DOHH2 (cell line): Measurements from ENCODE around the gene ZNF622.

Experiments used
- H3F3A ChIP-seq: fragments of 200-600 bp; sonication (generic), shearing (Covaris generic); 2 replicates; pipeline ENCODE4 v1.6.0; 2016; ENCODE audit warnings: antibody characterized with exemption, mild to moderate bottlenecking; ENCODE audit not compliant: control insufficient read depth, insufficient read depth
- H3K27ac ChIP-seq: fragments of 200-600 bp; sonication (generic); 2 replicates; pipeline ENCODE4 v1.5.1; 2014; ENCODE audit warnings: low read depth, mild to moderate bottlenecking, low read length, moderate library complexity
- H3K27me3 ChIP-seq: fragments of 200-600 bp; sonication (generic); 2 replicates; pipeline ENCODE4 v1.6.1; 2014; ENCODE audit warnings: mild to moderate bottlenecking, low read length, mixed read lengths; ENCODE audit not compliant: control insufficient read depth
- H3K36me3 ChIP-seq: fragments of 200-600 bp; sonication (generic); 2 replicates; pipeline ENCODE4 v1.6.1; 2014; ENCODE audit warnings: mild to moderate bottlenecking, low read length, moderate library complexity, mixed read lengths; ENCODE audit not compliant: control insufficient read depth
- H3K4me1 ChIP-seq: fragments of 200-600 bp; sonication (generic); 2 replicates; pipeline ENCODE4 v1.6.1; 2014; ENCODE audit warnings: mild to moderate bottlenecking, low read length, mixed read lengths; ENCODE audit not compliant: control insufficient read depth
- H3K4me2 ChIP-seq: fragments of 200-600 bp; sonication (generic); 2 replicates; pipeline ENCODE4 v1.6.0; 2014; ENCODE audit warnings: mild to moderate bottlenecking, low read length, moderate library complexity
- H3K4me3 ChIP-seq: fragments of 200-600 bp; sonication (generic); 2 replicates; pipeline ENCODE4 v1.5.1; 2014; ENCODE audit warnings: mild to moderate bottlenecking, low read length, mixed read lengths
- H3K79me2 ChIP-seq: fragments of 200-600 bp; sonication (generic); 2 replicates; pipeline ENCODE4 v1.6.1; 2014; ENCODE audit warnings: mild to moderate bottlenecking, low read length, mixed read lengths; ENCODE audit not compliant: control insufficient read depth
- H3K9me2 ChIP-seq: fragments of 200-600 bp; sonication (generic); replicated peaks from 2 replicates; pipeline ENCODE4 v1.6.1; 2014; ENCODE audit warnings: mild to moderate bottlenecking, low read length, mixed read lengths; ENCODE audit not compliant: control insufficient read depth
- H3K9me3 ChIP-seq: fragments of 200-600 bp; sonication (generic); 2 replicates; pipeline ENCODE4 v1.6.1; 2014; ENCODE audit warnings: antibody characterized with exemption, low read length, mixed read lengths; ENCODE audit not compliant: control insufficient read depth, insufficient read depth
- H4K20me1 ChIP-seq: fragments of 200-600 bp; sonication (generic); 2 replicates; pipeline ENCODE4 v1.6.0; 2014; ENCODE audit warnings: low read depth, mild to moderate bottlenecking, antibody characterized with exemption, low read length, moderate library complexity; ENCODE audit not compliant: control insufficient read depth, insufficient read depth
- CTCF ChIP-seq: fragments of 200-600 bp; sonication (generic); IDR thresholded peaks from one replicate; pipeline ENCODE4 v1.5.1; 2014; ENCODE audit warnings: antibody characterized with exemption, mild to moderate bottlenecking, low read depth, low read length; ENCODE audit not compliant: poor library complexity, severe bottlenecking
- EZH2phosphoT487 ChIP-seq: fragments of 200-600 bp; sonication (generic); IDR thresholded peaks from 2 replicates; pipeline ENCODE4 v1.6.1; 2017; ENCODE audit warnings: borderline replicate concordance, mild to moderate bottlenecking, antibody characterized with exemption, low read length, moderate library complexity, mixed read lengths

Gene ZNF622

DNA sequence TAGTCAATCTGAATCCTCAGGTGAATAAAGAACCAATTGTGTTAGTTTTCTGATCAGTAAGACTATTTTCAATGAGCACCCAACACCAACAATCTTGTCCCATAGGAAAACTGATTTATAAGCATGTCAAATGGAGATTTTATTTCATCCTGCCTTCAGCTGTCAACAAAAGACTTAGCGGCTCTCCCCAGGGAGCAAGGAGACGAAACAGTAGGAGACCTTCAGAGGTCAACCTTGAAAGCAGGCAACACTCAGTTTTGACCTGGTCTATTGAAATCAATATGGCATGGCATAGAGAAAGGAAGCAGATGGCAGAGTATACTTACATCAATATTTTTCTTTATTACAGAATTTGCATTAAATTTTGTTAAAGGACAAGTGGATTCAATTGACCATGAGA lies 34.1 kb downstream of the ZNF622 start:
- no peaks in the 10 kb centered on the region for H3K9me2 ChIP-seq
- no peak overlapping the region for H3K4me3 ChIP-seq
- H4K20me1 ChIP-seq: no peaks in the 10 kb centered on the region
- H3K27ac ChIP-seq: no peak overlapping the region
- no peaks in the 10 kb centered on the region for H3K36me3 ChIP-seq
- H3K4me2 ChIP-seq: no peak overlapping the region
- H3K4me1 ChIP-seq: no peaks in the 10 kb centered on the region
- no peaks in the 10 kb centered on the region for H3K79me2 ChIP-seq
- no peaks in the 10 kb centered on the region for H3F3A ChIP-seq
- H3K9me3 ChIP-seq: no peaks in the 10 kb centered on the region
- peaks cover 3% of the 10 kb centered on the region; the same call in 1 of the 2 replicates for H3K27me3 ChIP-seq
- no peak for TF ChIP-seq CTCF
- TF ChIP-seq EZH2phosphoT487: no peak

DNA sequence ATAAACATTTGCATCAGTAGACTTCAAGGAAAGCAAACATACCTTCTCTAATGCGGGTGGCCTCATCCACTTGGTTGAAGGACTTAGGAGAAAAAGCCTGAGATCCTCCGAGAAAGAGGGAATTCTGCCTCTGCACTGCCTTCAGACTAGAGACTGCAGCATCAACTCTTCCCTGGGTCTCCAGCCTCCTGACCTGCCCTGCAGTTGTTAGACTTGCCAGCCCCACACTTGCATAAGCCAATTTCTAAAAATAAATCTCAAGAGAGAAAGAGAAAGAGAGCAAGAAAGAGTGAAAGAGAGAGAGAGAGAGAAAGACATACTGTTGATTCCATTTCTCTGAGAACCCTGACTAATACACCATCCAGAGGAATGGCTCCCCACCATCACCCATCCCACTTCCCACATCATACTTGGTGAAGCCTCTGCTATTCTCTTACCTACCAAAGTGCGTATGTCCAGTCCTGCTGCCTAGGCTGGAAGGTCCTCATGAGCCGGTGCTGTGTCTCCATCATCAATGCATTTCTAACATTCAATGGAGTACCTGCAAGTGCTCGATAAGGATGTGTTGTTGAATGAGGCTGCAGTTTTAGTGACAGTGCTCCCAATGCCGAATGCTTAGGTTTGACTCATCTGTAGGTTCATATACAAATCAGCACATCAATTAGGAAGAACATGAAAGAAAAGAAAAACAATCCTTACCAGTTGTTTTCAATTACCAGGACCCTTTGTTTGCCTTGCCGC lies 35.1 kb downstream of the ZNF622 start:
- Histone ChIP-seq H3K9me2 (no peaks in the 10 kb centered on the region), H3K9me3 (no peaks in the 10 kb centered on the region), H3K4me3 (no peak overlapping the region), H3K79me2 (no peaks in the 10 kb centered on the region), H4K20me1 (no peaks in the 10 kb centered on the region), H3K4me1 (no peaks in the 10 kb centered on the region), H3K4me2 (no peak overlapping the region), H3K27me3 (peaks cover 3% of the 10 kb centered on the region; the same call in 1 of the 2 replicates), H3K27ac (no peak overlapping the region), H3F3A (no peaks in the 10 kb centered on the region), H3K36me3 (no peaks in the 10 kb centered on the region)
- TF ChIP-seq CTCF (no peak), EZH2phosphoT487 (no peak)

- no peaks in the 10 kb centered on the region for H3F3A ChIP-seq
- H3K4me2 ChIP-seq: no peak overlapping the region
- H3K79me2 ChIP-seq: no peaks in the 10 kb centered on the region
- H3K27me3 ChIP-seq: peaks cover 3% of the 10 kb centered on the region; the same call in 1 of the 2 replicates
- no peaks in the 10 kb centered on the region for H3K9me2 ChIP-seq
- H3K36me3 ChIP-seq: no peaks in the 10 kb centered on the region
- H3K4me1 ChIP-seq: no peaks in the 10 kb centered on the region
- H3K9me3 ChIP-seq: no peaks in the 10 kb centered on the region
- H3K4me3 ChIP-seq: no peak overlapping the region
- H3K27ac ChIP-seq: no peak overlapping the region
- H4K20me1 ChIP-seq: no peaks in the 10 kb centered on the region
- TF ChIP-seq CTCF: no peak
- no peak for TF ChIP-seq EZH2phosphoT487
These were observed 37.2 kb downstream of the ZNF622 start for GRCh38 chr5:16428359-16428758.
